SK-N-SH (cell line): ENCODE results near the gene TRPM2. TPM values are rescaled to one million over a fixed set of nuclear protein-coding genes. Genes with fewer than 3 reads are reported as not detected.

Experiments
- CTCF ChIA-PET: fragments of 300-600, 350-600 bp; formaldehyde crosslinking; extraction: SDS; loops from one replicate; lab custom pipeline; 2021; lab: Yijun Ruan, JAX
- POLR2A ChIA-PET: fragments of 350-600 bp; sonication (Branson Sonifier 250); formaldehyde crosslinking; extraction: SDS; loops from one replicate; lab custom pipeline; 2020; ENCODE audit warnings: antibody characterized with exemption, inconsistent platforms; lab: Yijun Ruan, JAX
- DNase-seq: peaks from one replicate; pipeline ENCODE4 v3.0.0; 2012
- H2AFZ ChIP-seq: fragments of 200-600 bp; sonication (generic); 2 replicates; pipeline ENCODE4 v1.8.1; 2016; ENCODE audit warnings: antibody characterized with exemption, mild to moderate bottlenecking, low read depth
- H3F3A ChIP-seq: fragments of 200-600 bp; sonication (generic); replicated peaks from 2 replicates; pipeline ENCODE3; 2016; ENCODE audit warnings: antibody characterized with exemption, mild to moderate bottlenecking; ENCODE audit not compliant: insufficient read depth
- H3K27ac ChIP-seq, 2 experiments: fragments of 200-500 bp in 1 of 2; fragments of 200-600 bp in 1 of 2; sonication (Bioruptor generic) in 1 of 2; sonication (generic), shearing (Covaris generic) in 1 of 2; 2 replicates each; pipeline versions ENCODE4 v1.5.1 to v1.6.1; 2014 to 2016; ENCODE audit warnings: low read depth in 2 of 2, inconsistent platforms in 1 of 2, low read length in 1 of 2, mild to moderate bottlenecking in 1 of 2, mixed read lengths in 1 of 2
- H3K27me3 ChIP-seq: fragments of 200-600 bp; sonication (generic), shearing (Covaris generic); 2 replicates; pipeline ENCODE4 v1.6.1; 2016; ENCODE audit warnings: mixed run types; ENCODE audit not compliant: insufficient read depth
- H3K36me3 ChIP-seq, 2 experiments: fragments of 200-500 bp in 1 of 2; fragments of 200-600 bp in 1 of 2; sonication (Bioruptor generic) in 1 of 2; sonication (generic) in 1 of 2; replicated peaks in 1 of 2; 2 replicates each; pipeline versions ENCODE3 to v1.5.1; 2014 to 2016; ENCODE audit warnings: low read length in 1 of 2, mild to moderate bottlenecking in 1 of 2; ENCODE audit not compliant: insufficient read depth in 2 of 2, control insufficient read depth in 1 of 2
- H3K4me1 ChIP-seq, 2 experiments: fragments of 200-500 bp in 1 of 2; fragments of 200-600 bp in 1 of 2; sonication (Bioruptor generic) in 1 of 2; sonication (generic), shearing (Covaris generic) in 1 of 2; 2 replicates each; pipeline versions ENCODE4 v1.5.1 to v1.6.1; 2014 to 2016; ENCODE audit warnings: low read depth in 1 of 2, low read length in 1 of 2, mixed run types in 1 of 2; ENCODE audit not compliant: insufficient read depth in 2 of 2, control insufficient read depth in 1 of 2
- H3K4me2 ChIP-seq: fragments of 200-600 bp; sonication (generic), shearing (Covaris generic); 2 replicates; pipeline ENCODE4 v1.6.1; 2017; ENCODE audit warnings: mixed run types
- H3K4me3 ChIP-seq, 2 experiments: fragments of 200-500 bp in 1 of 2; fragments of 200-600 bp in 1 of 2; sonication (Bioruptor generic) in 1 of 2; sonication (generic), shearing (Covaris generic) in 1 of 2; 2 replicates each; pipeline versions ENCODE4 v1.5.1 to v1.8.1; 2014 to 2016; ENCODE audit warnings: low read depth in 2 of 2, inconsistent platforms in 1 of 2, low read length in 1 of 2, mild to moderate bottlenecking in 1 of 2, mixed read lengths in 1 of 2, moderate library complexity in 1 of 2
- H3K79me2 ChIP-seq: fragments of 200-600 bp; sonication (generic); 2 replicates; pipeline ENCODE4 v1.8.1; 2017; ENCODE audit warnings: mild to moderate bottlenecking; ENCODE audit not compliant: insufficient read depth
- H3K9ac ChIP-seq: fragments of 200-600 bp; sonication (generic); 2 replicates; pipeline ENCODE4 v1.6.1; 2017; ENCODE audit warnings: mixed run types
- H3K9me2 ChIP-seq: fragments of 200-600 bp; sonication (generic); 2 replicates; pipeline ENCODE4 v1.6.1; 2017; ENCODE audit warnings: mixed run types
- H3K9me3 ChIP-seq: fragments of 200-600 bp; sonication (generic); 2 replicates; pipeline ENCODE4 v1.6.1; 2017; ENCODE audit warnings: mixed run types, mild to moderate bottlenecking, moderate library complexity
- H4K20me1 ChIP-seq: fragments of 200-600 bp; sonication (generic); 2 replicates; pipeline ENCODE4 v1.6.1; 2017; ENCODE audit warnings: mild to moderate bottlenecking, mixed run types; ENCODE audit not compliant: insufficient read depth
- FOXJ3 ChIP-seq: sonication (generic); formaldehyde crosslinking; IDR thresholded peaks from 2 replicates; pipeline ENCODE4 v1.5.1; 2020; ENCODE audit warnings: mild to moderate bottlenecking, missing genetic modification reagents
- GATA2 ChIP-seq: sonication (generic); formaldehyde crosslinking; IDR thresholded peaks from 2 replicates; pipeline ENCODE4 v1.5.0; 2020; ENCODE audit warnings: mild to moderate bottlenecking, missing genetic modification reagents
- JUND ChIP-seq: IDR thresholded peaks from 2 replicates; pipeline ENCODE4 v1.4.0; 2012
- MXI1 ChIP-seq: IDR thresholded peaks from 2 replicates; pipeline ENCODE4 v1.6.1; 2012; ENCODE audit warnings: mild to moderate bottlenecking, low read depth, low read length, improper control_type of control experiment
- NFIC ChIP-seq: IDR thresholded peaks from 2 replicates; pipeline ENCODE4 v1.4.0; 2012; ENCODE audit warnings: borderline replicate concordance
- NRF1 ChIP-seq: IDR thresholded peaks from 2 replicates; pipeline ENCODE4 v1.6.1; 2012; ENCODE audit warnings: low read depth, mild to moderate bottlenecking, low read length
- RAD21 ChIP-seq: IDR thresholded peaks from 2 replicates; pipeline ENCODE4 v1.6.1; 2012; ENCODE audit warnings: mild to moderate bottlenecking, low read length
- RCOR1 ChIP-seq: fragments of 150-350 bp; IDR thresholded peaks from 2 replicates; pipeline ENCODE4 v1.6.1; 2017; ENCODE audit warnings: antibody characterized with exemption, low read length
- SIN3A ChIP-seq: IDR thresholded peaks from 2 replicates; pipeline ENCODE4 v1.6.1; 2012; ENCODE audit warnings: low read depth, mild to moderate bottlenecking, low read length, moderate library complexity, borderline replicate concordance
- TAF1 ChIP-seq: IDR thresholded peaks from 2 replicates; pipeline ENCODE4 v1.6.1; 2012; ENCODE audit warnings: low read depth, mild to moderate bottlenecking, low read length, moderate library complexity, borderline replicate concordance
- WGBS: methylation state at CpG from one replicate; pipeline ENCODE4 v1.1.6; 2017; ENCODE audit warnings: low lambda C conversion rate; 5-methylcytosine and 5-hydroxymethylcytosine counted together
- polyA plus RNA-seq, 3 experiments: library from polyadenylated mRNA; depleted of rRNA; stranded (reverse); fragments of >200 nt; gene quantifications; 2 replicates each; pipeline ENCODE4 v1.2.3, GENCODE V29; 2012
- TF ChIP-seq, protein P1 (sequence below): IDR thresholded peaks from 2 replicates; pipeline ENCODE4 v1.4.0; 2012; ENCODE audit warnings: low read depth
- TF ChIP-seq, protein P2 (sequence below): fragments of 200-600 bp; sonication (generic); IDR thresholded peaks from 2 replicates; pipeline ENCODE4 v1.6.1; 2017; ENCODE audit warnings: antibody characterized with exemption, mild to moderate bottlenecking, moderate library complexity
- TF ChIP-seq, protein P3 (sequence below): IDR thresholded peaks from 2 replicates; pipeline ENCODE4; 2012
- TF ChIP-seq, protein P4 (sequence below): IDR thresholded peaks from 2 replicates; pipeline ENCODE4 v1.4.0; 2012; ENCODE audit warnings: low read depth, borderline replicate concordance

The TRPM2 gene
- polyA plus RNA-seq, 1 of the 3 experiments (the other 2 are of a cell fraction) = not detected

DNA sequence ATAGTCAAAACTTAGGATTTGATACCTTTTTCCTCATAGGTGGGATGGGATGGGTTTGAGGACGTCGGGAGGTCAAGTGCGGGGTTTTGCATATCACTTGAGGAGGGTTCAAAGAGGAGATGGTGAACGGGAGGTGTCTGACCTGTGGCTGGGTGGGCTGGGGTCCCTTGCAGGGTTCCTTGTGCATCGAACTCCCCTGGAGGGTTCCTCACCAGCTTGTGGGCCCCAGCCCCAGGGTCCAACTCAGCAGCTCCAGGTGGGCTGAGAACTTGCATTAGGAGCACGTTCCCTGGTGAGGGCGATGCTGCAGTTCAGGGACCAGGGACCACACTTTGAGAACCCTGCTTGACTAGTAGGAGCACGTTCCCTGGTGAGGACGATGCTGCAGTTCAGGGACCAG, 23.2 kb downstream of the TRPM2 start:
- Histone ChIP-seq H3K4me1 (no peaks in the 10 kb centered on the region; a peak in 1 of 4 replicates), H3K79me2 (no peaks in the 10 kb centered on the region), H3K9me2 (no peaks in the 10 kb centered on the region), H3F3A (no peaks in the 10 kb centered on the region), H4K20me1 (no peaks in the 10 kb centered on the region), H2AFZ (no peak overlapping the region), H3K36me3 (no peaks in the 10 kb centered on the region), H3K4me3 (no peak overlapping the region), H3K9ac (no peak overlapping the region), H3K4me2 (no peak overlapping the region), H3K27me3 (peaks cover 89% of the 10 kb centered on the region), H3K27ac (no peak overlapping the region), H3K9me3 (no peaks in the 10 kb centered on the region)
- no peak for DNase-seq
- CTCF ChIA-PET = interaction anchor here (0.6 to 2.0 kb wide), 6 partner anchors 11 to 106 kb away, joined by 3 to 6 read pairs (median 4); no protein-coding TSS in a partner anchor
- TF ChIP-seq GATA2 (CRISPR knock-in tag) (no peak), NFIC (no peak), RCOR1 (no peak), MXI1 (no peak), SIN3A (no peak), TAF1 (no peak), FOXJ3 (CRISPR knock-in tag) (no peak)
- TF ChIP-seq, protein P1, sequence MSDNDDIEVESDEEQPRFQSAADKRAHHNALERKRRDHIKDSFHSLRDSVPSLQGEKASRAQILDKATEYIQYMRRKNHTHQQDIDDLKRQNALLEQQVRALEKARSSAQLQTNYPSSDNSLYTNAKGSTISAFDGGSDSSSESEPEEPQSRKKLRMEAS = no peak
- 25% methylated on average over 7 of the region's 9 CpGs for WGBS
- POLR2A ChIA-PET = no interaction called here

DNA sequence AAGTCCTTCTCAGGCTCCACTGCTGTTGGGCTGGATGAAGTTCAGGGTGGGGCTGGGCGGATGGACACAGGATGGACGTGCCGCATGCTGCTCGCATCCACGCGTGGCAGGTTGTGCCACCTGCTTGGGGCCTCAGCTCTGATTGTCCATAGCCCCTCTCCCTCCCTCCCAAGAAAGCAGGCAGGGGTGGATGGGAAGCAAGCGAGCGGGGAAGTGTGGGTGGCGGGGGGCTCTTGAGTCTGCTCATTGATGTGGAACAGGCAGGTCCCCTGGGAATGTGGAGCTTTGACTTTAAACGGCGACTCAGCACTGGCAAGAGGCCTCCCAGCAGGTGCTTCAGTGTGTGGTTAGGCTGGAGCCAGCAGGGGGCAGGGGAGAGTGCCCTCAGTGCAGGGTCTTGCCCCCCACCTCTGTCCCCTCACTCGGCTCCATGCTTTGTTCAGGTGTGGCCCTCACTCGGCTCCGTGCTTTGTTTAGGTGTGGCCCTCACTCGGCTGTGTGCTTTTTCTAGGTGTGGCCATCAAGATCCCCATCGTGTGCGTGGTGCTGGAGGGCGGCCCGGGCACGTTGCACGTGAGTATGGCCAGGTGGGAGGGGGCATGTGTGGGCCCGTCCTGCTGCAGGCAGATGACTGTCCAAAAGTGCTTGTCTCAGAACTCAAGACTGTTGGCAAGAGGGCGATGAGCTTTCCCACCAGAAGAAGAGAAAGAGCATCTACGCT, 23.9 kb downstream of the TRPM2 start:
- no peaks in the 10 kb centered on the region for H3F3A ChIP-seq
- no peak overlapping the region for H3K9ac ChIP-seq
- H2AFZ ChIP-seq = no peak overlapping the region
- H3K27ac ChIP-seq = no peak overlapping the region
- H3K9me3 ChIP-seq = no peaks in the 10 kb centered on the region
- CTCF ChIA-PET = interaction anchor here (0.6 to 2.0 kb wide), 8 partner anchors 10 to 422 kb away, joined by 3 to 6 read pairs (median 4); partner anchors contain the start of gene LRRC3
- POLR2A ChIA-PET = no interaction called here
- H3K79me2 ChIP-seq = no peaks in the 10 kb centered on the region
- no peak overlapping the region for H3K4me2 ChIP-seq
- WGBS = 19% methylated on average over 13 of the region's 24 CpGs
- no peaks in the 10 kb centered on the region for H3K36me3 ChIP-seq
- H3K27me3 ChIP-seq = peaks cover 81% of the 10 kb centered on the region
- TF ChIP-seq SIN3A (no peak), NRF1 (no peak), RCOR1 (no peak), JUND (no peak), RAD21 (0 out of 2 replicates have a peak, but pooled peaks have one; percentile 17)
- TF ChIP-seq, protein P2, sequence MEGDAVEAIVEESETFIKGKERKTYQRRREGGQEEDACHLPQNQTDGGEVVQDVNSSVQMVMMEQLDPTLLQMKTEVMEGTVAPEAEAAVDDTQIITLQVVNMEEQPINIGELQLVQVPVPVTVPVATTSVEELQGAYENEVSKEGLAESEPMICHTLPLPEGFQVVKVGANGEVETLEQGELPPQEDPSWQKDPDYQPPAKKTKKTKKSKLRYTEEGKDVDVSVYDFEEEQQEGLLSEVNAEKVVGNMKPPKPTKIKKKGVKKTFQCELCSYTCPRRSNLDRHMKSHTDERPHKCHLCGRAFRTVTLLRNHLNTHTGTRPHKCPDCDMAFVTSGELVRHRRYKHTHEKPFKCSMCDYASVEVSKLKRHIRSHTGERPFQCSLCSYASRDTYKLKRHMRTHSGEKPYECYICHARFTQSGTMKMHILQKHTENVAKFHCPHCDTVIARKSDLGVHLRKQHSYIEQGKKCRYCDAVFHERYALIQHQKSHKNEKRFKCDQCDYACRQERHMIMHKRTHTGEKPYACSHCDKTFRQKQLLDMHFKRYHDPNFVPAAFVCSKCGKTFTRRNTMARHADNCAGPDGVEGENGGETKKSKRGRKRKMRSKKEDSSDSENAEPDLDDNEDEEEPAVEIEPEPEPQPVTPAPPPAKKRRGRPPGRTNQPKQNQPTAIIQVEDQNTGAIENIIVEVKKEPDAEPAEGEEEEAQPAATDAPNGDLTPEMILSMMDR = peak; percentile 27
- TF ChIP-seq, protein P1 = no peak
- TF ChIP-seq, protein P3, sequence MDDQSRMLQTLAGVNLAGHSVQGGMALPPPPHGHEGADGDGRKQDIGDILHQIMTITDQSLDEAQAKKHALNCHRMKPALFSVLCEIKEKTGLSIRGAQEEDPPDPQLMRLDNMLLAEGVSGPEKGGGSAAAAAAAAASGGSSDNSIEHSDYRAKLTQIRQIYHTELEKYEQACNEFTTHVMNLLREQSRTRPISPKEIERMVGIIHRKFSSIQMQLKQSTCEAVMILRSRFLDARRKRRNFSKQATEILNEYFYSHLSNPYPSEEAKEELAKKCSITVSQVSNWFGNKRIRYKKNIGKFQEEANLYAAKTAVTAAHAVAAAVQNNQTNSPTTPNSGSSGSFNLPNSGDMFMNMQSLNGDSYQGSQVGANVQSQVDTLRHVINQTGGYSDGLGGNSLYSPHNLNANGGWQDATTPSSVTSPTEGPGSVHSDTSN = no peak
- TF ChIP-seq, protein P4, sequence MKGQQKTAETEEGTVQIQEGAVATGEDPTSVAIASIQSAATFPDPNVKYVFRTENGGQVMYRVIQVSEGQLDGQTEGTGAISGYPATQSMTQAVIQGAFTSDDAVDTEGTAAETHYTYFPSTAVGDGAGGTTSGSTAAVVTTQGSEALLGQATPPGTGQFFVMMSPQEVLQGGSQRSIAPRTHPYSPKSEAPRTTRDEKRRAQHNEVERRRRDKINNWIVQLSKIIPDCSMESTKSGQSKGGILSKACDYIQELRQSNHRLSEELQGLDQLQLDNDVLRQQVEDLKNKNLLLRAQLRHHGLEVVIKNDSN = no peak
- DNase-seq = peak; percentile 58
- no peaks in the 10 kb centered on the region for H3K9me2 ChIP-seq
- H4K20me1 ChIP-seq = no peaks in the 10 kb centered on the region
- no peaks in the 10 kb centered on the region; a peak in 1 of 4 replicates for H3K4me1 ChIP-seq
- no peak overlapping the region; a peak in 1 of 4 replicates for H3K4me3 ChIP-seq
